Astrocyte of the spinal cord (primary cell): ENCODE data around the gene NCOA5.

Source experiments
- DNase-seq: peaks from one replicate; pipeline ENCODE4 v3.0.0; 2011; ENCODE audit warnings: low read depth, low spot score
- H3K4me3 ChIP-seq: 2 replicates; pipeline ENCODE4 v1.5.1; 2011; ENCODE audit warnings: low read depth, mild to moderate bottlenecking, low read length, moderate library complexity
- in situ Hi-C: cut with HindIII; loops from 2 replicates; pipeline ENCODE4 v1.10.0; 2017; ENCODE audit warnings: low sequenced_read_pairs
- TF ChIP-seq, protein P1 (sequence below): IDR thresholded peaks from 2 replicates; pipeline ENCODE4 v1.5.1; 2012; ENCODE audit warnings: low read depth, mild to moderate bottlenecking, low read length, inconsistent platforms

The NCOA5 gene

DNA sequence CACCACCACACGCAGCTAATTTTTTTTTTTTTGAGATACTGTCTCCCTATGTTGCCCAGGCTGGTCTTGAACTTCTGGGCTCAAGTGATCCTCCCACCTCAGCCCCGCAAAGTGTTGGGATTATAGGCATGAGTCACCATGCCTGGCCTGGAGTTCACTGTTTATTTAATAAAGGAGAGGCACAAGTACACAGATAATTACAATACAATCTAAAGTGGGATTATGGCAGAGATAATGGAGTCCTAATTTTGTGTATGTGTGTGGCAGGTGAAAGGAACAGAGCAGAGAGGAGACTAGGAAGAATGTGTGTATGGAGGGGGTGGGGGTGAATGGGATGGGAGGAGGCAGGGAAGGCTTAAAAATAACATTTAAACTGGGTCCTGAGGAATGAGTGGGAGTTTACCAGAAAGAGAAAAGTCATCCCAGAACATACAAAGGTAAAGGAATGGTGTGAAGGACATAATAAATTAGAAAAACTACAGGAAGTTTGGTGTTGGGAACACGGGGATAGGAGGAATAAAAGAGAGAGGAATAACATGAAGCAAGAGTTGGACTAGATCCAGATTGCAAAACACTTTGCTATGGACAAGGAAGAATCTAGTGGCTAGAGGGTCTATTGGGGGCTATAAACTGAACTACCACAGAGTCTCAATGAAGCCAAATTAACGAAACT is 4.4 kb downstream of the NCOA5 start:
- DNase-seq = peak; percentile 12
- TF ChIP-seq, protein P1, sequence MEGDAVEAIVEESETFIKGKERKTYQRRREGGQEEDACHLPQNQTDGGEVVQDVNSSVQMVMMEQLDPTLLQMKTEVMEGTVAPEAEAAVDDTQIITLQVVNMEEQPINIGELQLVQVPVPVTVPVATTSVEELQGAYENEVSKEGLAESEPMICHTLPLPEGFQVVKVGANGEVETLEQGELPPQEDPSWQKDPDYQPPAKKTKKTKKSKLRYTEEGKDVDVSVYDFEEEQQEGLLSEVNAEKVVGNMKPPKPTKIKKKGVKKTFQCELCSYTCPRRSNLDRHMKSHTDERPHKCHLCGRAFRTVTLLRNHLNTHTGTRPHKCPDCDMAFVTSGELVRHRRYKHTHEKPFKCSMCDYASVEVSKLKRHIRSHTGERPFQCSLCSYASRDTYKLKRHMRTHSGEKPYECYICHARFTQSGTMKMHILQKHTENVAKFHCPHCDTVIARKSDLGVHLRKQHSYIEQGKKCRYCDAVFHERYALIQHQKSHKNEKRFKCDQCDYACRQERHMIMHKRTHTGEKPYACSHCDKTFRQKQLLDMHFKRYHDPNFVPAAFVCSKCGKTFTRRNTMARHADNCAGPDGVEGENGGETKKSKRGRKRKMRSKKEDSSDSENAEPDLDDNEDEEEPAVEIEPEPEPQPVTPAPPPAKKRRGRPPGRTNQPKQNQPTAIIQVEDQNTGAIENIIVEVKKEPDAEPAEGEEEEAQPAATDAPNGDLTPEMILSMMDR = no peak
- H3K4me3 ChIP-seq = no peak overlapping the region
- in situ Hi-C loops = no loop called here

DNA sequence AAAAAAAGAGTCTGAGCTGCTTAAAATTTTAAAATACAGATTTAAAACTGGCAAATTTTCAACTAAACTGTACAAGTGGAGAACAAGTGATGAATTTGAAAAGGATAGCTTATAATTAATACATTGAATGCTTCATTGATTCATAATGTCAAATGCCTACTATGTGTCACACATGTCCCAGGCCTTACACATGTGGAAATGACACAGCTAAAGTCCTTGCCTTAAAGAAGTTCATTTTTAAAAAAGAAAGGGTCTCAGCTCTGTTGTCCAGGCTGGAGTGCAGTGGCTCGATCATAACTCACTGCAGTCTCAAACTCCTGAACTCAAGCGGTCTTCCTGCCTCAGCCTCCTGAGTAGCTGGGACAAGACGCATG is 5.0 kb downstream of the NCOA5 start:
- in situ Hi-C loops = no loop called here
- DNase-seq = no peak
- H3K4me3 ChIP-seq = no peak overlapping the region
- TF ChIP-seq, protein P1 = no peak

DNA sequence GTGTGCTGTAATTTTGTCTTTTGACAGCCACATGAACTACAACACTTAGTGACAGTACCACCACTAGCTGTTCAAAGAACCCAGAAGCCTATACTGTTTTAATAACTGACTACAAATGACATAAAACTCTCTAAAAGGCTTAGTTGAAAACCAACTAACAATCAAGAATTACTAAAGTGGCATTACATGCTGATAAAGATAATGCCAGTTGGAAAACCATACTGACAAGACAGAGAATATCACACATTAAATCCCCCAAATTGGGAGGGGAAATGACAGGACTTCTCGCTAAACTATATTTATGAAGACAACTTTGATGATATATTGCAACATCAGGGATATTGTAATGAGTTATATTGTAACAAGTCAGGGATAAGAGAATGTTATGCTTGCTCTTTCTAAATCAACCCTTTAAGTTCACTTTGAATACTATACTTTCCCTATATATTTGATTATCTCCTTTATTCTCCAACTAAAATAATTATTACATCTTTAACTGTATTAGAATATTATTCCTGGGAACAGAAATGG is 6.2 kb downstream of the NCOA5 start:
- no peak for DNase-seq
- H3K4me3 ChIP-seq = no peak overlapping the region

DNA sequence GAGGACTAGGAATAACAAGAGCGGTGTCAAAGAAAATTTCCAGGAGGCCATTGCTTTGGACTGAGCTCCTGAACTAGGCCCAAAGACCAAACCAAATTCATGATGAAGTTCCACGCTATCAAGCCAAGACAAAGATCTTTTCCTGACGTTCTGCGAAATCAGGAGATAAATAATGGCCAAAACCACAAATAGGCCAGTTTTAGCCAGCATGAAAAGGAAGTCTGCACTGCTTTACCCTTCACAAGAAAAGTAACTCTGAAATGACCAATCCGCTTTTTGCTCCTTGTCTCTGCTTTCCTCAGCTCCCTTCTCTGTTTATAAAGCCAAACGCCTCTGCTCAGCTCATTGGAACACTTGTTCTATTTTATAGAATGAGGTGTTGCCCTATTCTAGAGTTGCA is 6.7 kb downstream of the NCOA5 start:
- TF ChIP-seq, protein P1 = no peak
- in situ Hi-C loops = no loop called here
- H3K4me3 ChIP-seq = no peak overlapping the region
- no peak for DNase-seq

More for the DNA sequence above, 6.2 kb downstream of the NCOA5 start:
- in situ Hi-C loops = no loop called here
- TF ChIP-seq, protein P1 = no peak

DNA sequence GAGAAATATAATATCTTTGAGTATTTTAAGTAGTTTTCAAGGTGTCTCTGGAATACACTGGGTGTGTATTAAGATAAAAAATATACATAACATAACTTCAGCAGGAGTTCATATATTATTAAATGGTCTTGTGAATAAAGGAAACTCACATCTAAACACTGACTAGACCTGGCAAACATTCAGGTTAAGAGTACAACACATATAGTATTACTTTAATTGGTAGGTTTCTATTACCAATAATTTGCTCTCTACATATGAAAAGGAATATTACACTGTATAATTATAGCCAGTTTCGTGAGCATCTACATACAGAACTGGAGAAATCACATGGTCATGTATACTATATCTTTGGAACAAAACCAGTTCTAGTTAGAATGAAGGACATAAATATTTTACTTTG is 8.7 kb downstream of the NCOA5 start:
- DNase-seq = no peak
- no peak overlapping the region for H3K4me3 ChIP-seq
- TF ChIP-seq, protein P1 = no peak
- in situ Hi-C loops = no loop called here

DNA sequence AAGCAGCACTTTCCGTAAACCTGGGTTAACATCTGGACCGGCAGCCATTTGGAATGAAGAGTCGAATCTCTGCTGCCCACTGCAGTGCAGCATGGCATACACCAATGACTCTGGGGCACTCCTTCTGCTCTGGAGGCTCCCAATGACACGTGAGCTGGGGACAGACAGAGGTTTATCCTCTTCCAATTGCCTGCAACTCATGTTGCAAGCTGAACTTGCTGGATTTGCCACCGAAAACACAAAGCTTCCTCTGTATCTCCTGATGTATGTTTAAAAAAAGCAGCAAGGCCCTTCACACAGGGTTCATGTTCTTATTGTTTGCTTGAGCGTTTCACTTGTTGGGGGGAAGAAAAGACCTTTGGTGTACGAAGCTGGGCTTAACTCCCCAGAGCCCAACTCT is 10.8 kb downstream of the NCOA5 start:
- no peak for DNase-seq
- H3K4me3 ChIP-seq = no peak overlapping the region
- in situ Hi-C loops = no loop called here
- TF ChIP-seq, protein P1 = no peak
